H9 (cell line): ENCODE measurements around the gene ARMH1. TPM values are rescaled to one million over a fixed set of nuclear protein-coding genes. Genes with fewer than 3 reads are reported as not detected.

Experiments
- DNase-seq: peaks from one replicate; pipeline ENCODE4 v3.0.0-alpha.2; 2017
- H2AFZ ChIP-seq: one replicate; pipeline ENCODE4 v1.6.1; 2013; ENCODE audit warnings: mild to moderate bottlenecking, low read length, control low read depth, moderate library complexity
- H2AK5ac ChIP-seq: 2 replicates; pipeline ENCODE4 v1.6.1; 2013; ENCODE audit warnings: low read length, control low read depth, mixed read lengths; ENCODE audit not compliant: insufficient read length
- H2BK120ac ChIP-seq: one replicate; pipeline ENCODE4 v1.6.1; 2013; ENCODE audit warnings: low read depth, mild to moderate bottlenecking, low read length, control low read depth, inconsistent platforms; ENCODE audit not compliant: poor library complexity, severe bottlenecking
- H2BK12ac ChIP-seq: 2 replicates; pipeline ENCODE4 v1.6.1; 2013; ENCODE audit warnings: low read length, control low read depth, mixed read lengths, low read depth; ENCODE audit not compliant: insufficient read length
- H2BK15ac ChIP-seq: 2 replicates; pipeline ENCODE4 v1.6.1; 2013; ENCODE audit warnings: low read depth, low read length, control low read depth
- H2BK20ac ChIP-seq: one replicate; pipeline ENCODE4 v1.6.1; 2013; ENCODE audit warnings: low read depth, mild to moderate bottlenecking, low read length, control low read depth, inconsistent platforms; ENCODE audit not compliant: poor library complexity, severe bottlenecking
- H2BK5ac ChIP-seq: 2 replicates; pipeline ENCODE4 v1.6.1; 2013; ENCODE audit warnings: low read length, control low read depth, mixed read lengths; ENCODE audit not compliant: insufficient read length
- H3K14ac ChIP-seq: 2 replicates; pipeline ENCODE4 v1.6.1; 2013; ENCODE audit warnings: low read length, control low read depth; ENCODE audit not compliant: insufficient read depth
- H3K18ac ChIP-seq: 2 replicates; pipeline ENCODE4 v1.6.1; 2013; ENCODE audit warnings: low read depth, mild to moderate bottlenecking, mixed read lengths, low read length, control low read depth; ENCODE audit not compliant: insufficient read length
- H3K23ac ChIP-seq: 2 replicates; pipeline ENCODE4 v1.6.1; 2013; ENCODE audit warnings: low read length, control low read depth, mixed read lengths, low read depth; ENCODE audit not compliant: insufficient read length
- H3K23me2 ChIP-seq: 2 replicates; pipeline ENCODE4 v1.6.1; 2013; ENCODE audit warnings: low read depth, mild to moderate bottlenecking, mixed read lengths, low read length, control low read depth; ENCODE audit not compliant: insufficient read length, poor library complexity, severe bottlenecking
- H3K27ac ChIP-seq: 2 replicates; pipeline ENCODE4 v1.5.1; 2013; ENCODE audit warnings: low read length, control low read depth, mixed read lengths, low read depth; ENCODE audit not compliant: insufficient read length
- H3K27me3 ChIP-seq: 2 replicates; pipeline ENCODE4 v1.6.1; 2013; ENCODE audit warnings: low read length, control low read depth, inconsistent platforms; ENCODE audit not compliant: insufficient read depth
- H3K4ac ChIP-seq: 2 replicates; pipeline ENCODE4 v1.6.1; 2013; ENCODE audit warnings: low read depth, mild to moderate bottlenecking, control low read depth, inconsistent platforms, low read length, moderate library complexity
- H3K4me1 ChIP-seq: 2 replicates; pipeline ENCODE4 v1.6.1; 2013; ENCODE audit warnings: low read length, control low read depth, inconsistent platforms; ENCODE audit not compliant: insufficient read depth
- H3K4me2 ChIP-seq: 2 replicates; pipeline ENCODE4 v1.6.1; 2013; ENCODE audit warnings: low read length, control low read depth, mixed read lengths; ENCODE audit not compliant: insufficient read length, insufficient read depth
- H3K56ac ChIP-seq: 2 replicates; pipeline ENCODE4 v1.6.1; 2013; ENCODE audit warnings: low read depth, mild to moderate bottlenecking, mixed read lengths, low read length, control low read depth; ENCODE audit not compliant: insufficient read length
- H3K79me1 ChIP-seq: 2 replicates; pipeline ENCODE4 v1.6.1; 2013; ENCODE audit warnings: low read depth, mild to moderate bottlenecking, moderate library complexity, low read length, control low read depth, inconsistent platforms; ENCODE audit not compliant: insufficient read depth, poor library complexity, severe bottlenecking
- H3K79me2 ChIP-seq: 2 replicates; pipeline ENCODE4 v1.6.1; 2013; ENCODE audit warnings: low read length, control low read depth, inconsistent platforms; ENCODE audit not compliant: insufficient read depth
- H3K9ac ChIP-seq: 2 replicates; pipeline ENCODE4 v1.6.1; 2013; ENCODE audit warnings: low read length, control low read depth, mixed read lengths; ENCODE audit not compliant: insufficient read length; ENCODE audit errors: extremely low read depth
- H3K9me3 ChIP-seq: one replicate; pipeline ENCODE4 v1.6.1; 2013; ENCODE audit warnings: low read depth, low read length, inconsistent platforms; ENCODE audit not compliant: control insufficient read depth
- H3T11ph ChIP-seq: one replicate; pipeline ENCODE4 v1.6.1; 2013; ENCODE audit warnings: mild to moderate bottlenecking, low read length, control low read depth, inconsistent platforms
- H4K20me1 ChIP-seq: one replicate; pipeline ENCODE4 v1.6.1; 2013; ENCODE audit not compliant: control insufficient read depth, insufficient read length, insufficient read depth
- H4K5ac ChIP-seq: 2 replicates; pipeline ENCODE4 v1.6.1; 2013; ENCODE audit warnings: low read depth, mild to moderate bottlenecking, mixed read lengths, low read length, control low read depth; ENCODE audit not compliant: insufficient read length
- H4K8ac ChIP-seq: replicated peaks from 2 replicates; pipeline ENCODE4 v1.6.1; 2013; ENCODE audit warnings: low read length, control low read depth, mixed read lengths, low read depth; ENCODE audit not compliant: insufficient read length
- H4K91ac ChIP-seq: 2 replicates; pipeline ENCODE4 v1.6.1; 2013; ENCODE audit warnings: low read depth, mild to moderate bottlenecking, moderate library complexity, mixed read lengths, low read length, control low read depth; ENCODE audit not compliant: insufficient read length
- H3K27ac Mint-ChIP-seq, 3 experiments: 2 replicates in 2 of 3; 3 replicates in 1 of 3; pipeline ENCODE4 v1.8.0; 2020 to 2021; ENCODE audit warnings: mixed read lengths in 3 of 3, mild to moderate bottlenecking in 1 of 3, moderate library complexity in 1 of 3
- H3K27me3 Mint-ChIP-seq: 2 replicates; pipeline ENCODE4 v1.8.0; 2021; ENCODE audit warnings: low read depth, mild to moderate bottlenecking, moderate library complexity, mixed read lengths
- H3K36me3 Mint-ChIP-seq, 3 experiments: 2 replicates in 2 of 3; 3 replicates in 1 of 3; pipeline ENCODE4 v1.8.0; 2020 to 2021; ENCODE audit warnings: low read depth in 3 of 3, mixed read lengths in 3 of 3; ENCODE audit not compliant: insufficient read depth in 1 of 3
- H3K4me1 Mint-ChIP-seq, 2 experiments: 2 replicates each; pipeline ENCODE4 v1.8.0; 2020; ENCODE audit warnings: mixed read lengths in 2 of 2
- H3K4me3 Mint-ChIP-seq, 2 experiments: 2 replicates in 1 of 2; 3 replicates in 1 of 2; pipeline ENCODE4 v1.8.0; 2020 to 2021; ENCODE audit warnings: mild to moderate bottlenecking in 2 of 2, mixed read lengths in 2 of 2, moderate library complexity in 1 of 2
- H3K9me3 Mint-ChIP-seq, 2 experiments: 2 replicates in 1 of 2; 3 replicates in 1 of 2; pipeline ENCODE4 v1.8.0; 2020; ENCODE audit warnings: mild to moderate bottlenecking in 2 of 2, mixed read lengths in 2 of 2, moderate library complexity in 1 of 2
- CTCF ChIP-seq: fragments of 200-600 bp; sonication (generic); conservative IDR thresholded peaks from 3 replicates; pipeline ENCODE4 v1.8.0; 2021; ENCODE audit warnings: antibody characterized with exemption, mild to moderate bottlenecking
- WGBS: extraction: QIAGEN DNeasy Blood & Tissue Kit; methylation state at CpG from one replicate; pipeline ENCODE4 v1.1.7; 2013; ENCODE audit warnings: missing lambda C conversion rate, low lambda C conversion rate, mixed read lengths; ENCODE audit not compliant: insufficient read length; ENCODE audit errors: extremely low coverage; 5-methylcytosine and 5-hydroxymethylcytosine counted together
- total RNA-seq: library from RNA; stranded (reverse); gene quantifications from 2 replicates; pipeline ENCODE4 v1.2.1, GENCODE V29; 2021

Gene ARMH1
- total RNA-seq, 1 experiment from 2014 or later, result 1.0 TPM

- Histone ChIP-seq H3K4me2 (no peak overlapping the region), H3K79me1 (no peaks in the 10 kb centered on the region), H4K8ac (no peak overlapping the region), H3T11ph (no peak overlapping the region), H4K91ac (no peak overlapping the region), H4K5ac (no peak overlapping the region), H3K4ac (no peak overlapping the region), H2BK5ac (no peak overlapping the region), H2BK120ac (no peak overlapping the region), H3K27me3 (no peaks in the 10 kb centered on the region), H3K9me3 (no peaks in the 10 kb centered on the region), H3K56ac (no peak overlapping the region), H3K18ac (no peak overlapping the region), H2AK5ac (no peak overlapping the region), H3K79me2 (no peaks in the 10 kb centered on the region), H2BK15ac (no peak overlapping the region), H3K14ac (no peak overlapping the region), H3K9ac (no peak overlapping the region), H3K23ac (no peak overlapping the region), H3K4me1 (peaks cover 9% of the 10 kb centered on the region), H2AFZ (no peak overlapping the region), H4K20me1 (no peaks in the 10 kb centered on the region), H3K27ac (no peak overlapping the region), H2BK12ac (no peak overlapping the region), H2BK20ac (no peak overlapping the region), H3K23me2 (no peaks in the 10 kb centered on the region)
- WGBS, result no CpG with 5 or more reads among the region's 5 CpGs
- Mint-ChIP-seq H3K4me3 (no peak overlapping the region), H3K27ac (no peak overlapping the region), H3K4me1 (peaks cover 22 to 24% of the 10 kb centered on the region in 2 experiments), H3K27me3 (no peaks in the 10 kb centered on the region), H3K36me3 (peaks cover 0 to 5% (median 0%) of the 10 kb centered on the region in 3 experiments; a peak in 3 of 7 replicates), H3K9me3 (no peaks in the 10 kb centered on the region; a peak in 1 of 5 replicates)
- no peak for DNase-seq
- no peak for TF ChIP-seq CTCF
Observed at GRCh38 chr1:44676484-44677200, 2.1 kb downstream of the ARMH1 start.
